Esophagus (tissue), 2 donors: ENCODE measurements around the gene ALG12. TPM values are rescaled to one million over a fixed set of nuclear protein-coding genes. Genes with fewer than 3 reads are reported as not detected.
A peak's percentile ranks its signal among the peaks of the same experiment; 100 is the strongest.
"Not testable (repeated sequence)": the region's sequence is repeated elsewhere in the genome, so short reads cannot be mapped to it uniquely, and the experiment has no call there.

Source experiments
- H3K27ac ChIP-seq, 2 donors: one replicate each; pipeline ENCODE4 v1.5.1; 2013; ENCODE audit warnings: low read depth in 2 of 2, mild to moderate bottlenecking in 2 of 2, inconsistent platforms in 1 of 2, low read length in 1 of 2, moderate library complexity in 1 of 2
- H3K27me3 ChIP-seq, 2 donors: one replicate each; pipeline ENCODE4 v1.6.1; 2013; ENCODE audit warnings: low read length in 2 of 2, control low read depth in 1 of 2, mild to moderate bottlenecking in 1 of 2; ENCODE audit not compliant: insufficient read depth in 2 of 2, control insufficient read depth in 1 of 2
- H3K36me3 ChIP-seq, 2 donors: one replicate each; pipeline ENCODE4 v1.6.1; 2013; ENCODE audit warnings: low read length in 1 of 2; ENCODE audit not compliant: control insufficient read depth in 2 of 2, insufficient read depth in 2 of 2
- H3K4me1 ChIP-seq, 2 donors: one replicate each; pipeline ENCODE4 v1.6.1; 2013; ENCODE audit warnings: low read length in 1 of 2; ENCODE audit not compliant: control insufficient read depth in 2 of 2, insufficient read depth in 2 of 2
- H3K4me3 ChIP-seq, 2 donors: one replicate each; pipeline ENCODE4 v1.5.1; 2013; ENCODE audit warnings: low read length in 2 of 2, mild to moderate bottlenecking in 2 of 2, low read depth in 1 of 2, moderate library complexity in 1 of 2
- H3K9me3 ChIP-seq, 2 donors: one replicate each; pipeline ENCODE4 v1.6.1; 2013; ENCODE audit warnings: mild to moderate bottlenecking in 2 of 2, low read depth in 1 of 2, low read length in 1 of 2, moderate library complexity in 1 of 2; ENCODE audit not compliant: control insufficient read depth in 2 of 2, insufficient read depth in 1 of 2
- WGBS, 2 donors: extraction: QIAGEN DNeasy Blood & Tissue Kit; methylation state at CpG; one replicate each; pipeline ENCODE4 v1.1.7; 2013; 5-methylcytosine and 5-hydroxymethylcytosine counted together
- polyA plus RNA-seq, 2 donors: library from polyadenylated mRNA; stranded (reverse); fragments of 200-250 nt; gene quantifications; one replicate each; pipeline ENCODE4 v1.2.3, GENCODE V29; 2013
- donor health status: healthy with polysubstance abuse.
- donor health status: Bipolar disorder and iron deficiency.

The ALG12 gene
- polyA plus RNA-seq, 2 donors, result 8.6 TPM

DNA sequence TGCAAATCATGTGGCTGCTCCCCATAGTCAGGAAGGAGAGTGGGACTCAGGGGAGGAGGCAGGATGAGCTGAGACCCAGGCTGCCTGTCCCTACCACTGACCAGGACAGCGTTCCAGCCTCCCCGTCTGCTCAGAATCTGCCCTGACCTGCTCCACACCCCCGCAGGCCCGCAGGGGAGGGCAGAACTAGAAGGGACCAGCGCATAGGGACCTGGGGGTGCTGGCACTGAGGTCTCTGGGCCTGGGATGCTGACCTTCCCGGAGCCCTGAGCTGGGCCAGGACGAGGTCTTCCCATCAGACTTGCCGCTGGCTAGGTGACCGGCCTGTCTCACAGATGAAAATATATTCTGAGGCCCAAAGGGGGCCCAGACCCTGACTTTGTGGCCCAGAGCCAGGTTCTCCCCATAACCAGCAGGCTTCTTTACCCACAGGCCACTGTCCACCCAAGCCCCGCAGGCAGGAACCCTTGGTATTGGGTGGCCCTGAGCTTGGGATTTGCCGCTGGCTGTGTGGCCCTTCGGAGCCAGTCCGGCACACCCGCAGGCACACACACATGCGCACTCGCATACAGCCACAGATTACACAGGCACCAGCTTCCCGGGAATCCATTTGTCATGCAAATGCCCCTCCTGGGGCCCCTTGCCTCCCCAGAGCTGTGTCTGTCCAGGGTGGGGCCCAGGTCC lies 28.5 kb upstream of the ALG12 start:
- Histone ChIP-seq H3K4me1 (peaks cover 4 to 34% of the 10 kb centered on the region in 2 donors), H3K36me3 (no peaks in the 10 kb centered on the region), H3K27ac (peak overlapping the region in 1 of 2 donors; percentile 7), H3K4me3 (no peak overlapping the region), H3K9me3 (no peaks in the 10 kb centered on the region), H3K27me3 (no peaks in the 10 kb centered on the region)
- WGBS, 2 donors, result 73 to 75% methylated on average over 17 of the region's 17 CpGs

- H3K4me3 ChIP-seq, H3K9me3 ChIP-seq, H3K27me3 ChIP-seq, H3K36me3 ChIP-seq, H3K27ac ChIP-seq: not testable (repeated sequence)
- 80 to 89% methylated on average over 17 of the region's 17 CpGs for WGBS, 2 donors
- H3K4me1 ChIP-seq, result peaks cover 4 to 24% of the 10 kb centered on the region in 2 donors
Measured at GRCh38 chr22:49945042-49945794, 27.0 kb upstream of the ALG12 start.

GRCh38 chr22:49944399-49944891 lies 26.2 kb upstream of the ALG12 start:
- H3K9me3 ChIP-seq, result no peaks in the 10 kb centered on the region
- H3K27me3 ChIP-seq, result no peaks in the 10 kb centered on the region
- no peak overlapping the region for H3K4me3 ChIP-seq
- H3K27ac ChIP-seq, result no peak overlapping the region
- peaks cover 4 to 19% of the 10 kb centered on the region in 2 donors for H3K4me1 ChIP-seq
- 94% methylated on average over 10 to 13 of the region's 13 CpGs for WGBS, 2 donors
- no peaks in the 10 kb centered on the region for H3K36me3 ChIP-seq

DNA sequence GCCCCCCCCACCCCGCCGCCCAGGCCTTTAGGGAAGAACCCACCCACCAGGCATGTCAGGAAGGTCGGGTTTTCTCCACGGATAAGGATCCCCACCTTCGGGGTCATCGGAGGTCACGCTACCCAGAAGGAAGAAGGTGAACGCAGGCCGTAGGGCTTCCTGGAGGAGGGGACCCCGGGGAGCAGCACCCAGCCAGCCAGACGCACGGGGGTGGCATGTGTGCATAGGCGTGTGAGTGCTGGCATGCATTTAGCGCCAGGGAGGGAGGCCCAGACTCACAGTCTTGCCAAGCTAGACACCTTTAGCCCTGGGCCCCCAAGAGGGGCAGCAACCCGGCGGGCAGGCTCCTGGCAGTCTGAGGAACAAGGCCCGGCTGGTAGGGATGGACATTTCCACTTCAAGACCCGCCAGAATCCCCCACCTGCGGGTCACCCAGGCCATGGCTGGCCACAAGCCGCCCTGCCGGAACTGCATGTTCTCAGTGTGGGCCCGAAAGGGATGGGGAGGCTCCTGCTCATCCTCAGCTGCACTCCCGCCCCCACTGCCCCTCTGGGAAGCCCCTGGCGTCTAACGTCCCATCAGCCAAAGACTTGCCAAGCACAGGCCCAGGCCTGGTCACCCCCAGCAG lies 25.6 kb upstream of the ALG12 start:
- WGBS, 2 donors, result 84 to 85% methylated on average over 25 of the region's 25 CpGs
- no peaks in the 10 kb centered on the region for H3K27me3 ChIP-seq
- no peak overlapping the region for H3K4me3 ChIP-seq
- H3K9me3 ChIP-seq, result no peaks in the 10 kb centered on the region
- peaks cover 4 to 14% of the 10 kb centered on the region in 2 donors for H3K4me1 ChIP-seq
- no peaks in the 10 kb centered on the region for H3K36me3 ChIP-seq
- H3K27ac ChIP-seq, result no peak overlapping the region

GRCh38 chr22:49943405-49943765 lies 25.1 kb upstream of the ALG12 start:
- Histone ChIP-seq H3K27me3 (no peaks in the 10 kb centered on the region), H3K27ac (no peak overlapping the region), H3K36me3 (no peaks in the 10 kb centered on the region), H3K9me3 (no peaks in the 10 kb centered on the region), H3K4me3 (no peak overlapping the region), H3K4me1 (peaks cover 4 to 14% of the 10 kb centered on the region in 2 donors)
- 86 to 87% methylated on average over 11 of the region's 11 CpGs for WGBS, 2 donors

DNA sequence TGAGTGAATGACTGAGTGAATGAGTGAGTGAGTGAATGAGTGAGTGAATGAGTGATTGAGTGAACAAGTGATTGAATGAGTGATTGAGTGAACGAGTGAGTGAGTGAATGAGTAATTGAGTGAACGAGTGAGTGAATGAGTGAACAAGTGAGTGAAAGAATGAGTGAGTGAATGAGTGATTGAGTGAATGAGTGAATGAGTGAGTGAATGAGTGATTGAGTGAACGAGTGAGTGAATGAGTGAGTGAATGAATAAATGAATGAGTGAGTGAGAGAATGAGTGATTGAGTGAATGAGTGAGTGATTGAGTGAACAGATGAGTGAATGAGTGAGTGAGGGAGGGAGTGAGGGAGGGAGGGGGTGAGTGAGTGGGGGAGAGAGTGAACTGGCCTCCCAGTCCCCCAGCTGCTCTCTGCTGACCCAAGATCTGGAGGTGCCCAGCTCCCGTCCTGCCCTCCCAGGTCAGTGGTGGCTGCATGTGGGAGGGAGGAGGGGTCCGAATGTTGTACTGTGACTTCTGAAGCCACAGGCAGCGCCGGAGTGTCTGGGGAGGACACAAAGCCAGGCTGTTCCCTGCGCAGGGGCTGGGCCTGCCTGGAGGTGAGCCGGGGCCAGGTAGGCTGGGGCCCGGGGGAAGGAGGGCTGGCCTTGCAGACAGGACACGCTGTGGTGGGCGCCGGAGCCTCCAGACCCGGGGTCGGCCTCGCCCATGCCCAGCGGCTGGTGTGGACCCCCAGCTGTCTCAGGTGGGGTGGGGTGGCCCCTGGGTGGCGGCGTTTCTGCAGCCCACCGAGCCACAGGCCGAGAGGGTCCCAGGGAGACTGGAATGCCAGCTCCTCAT lies 24.5 kb upstream of the ALG12 start:
- Histone ChIP-seq H3K27me3 (no peaks in the 10 kb centered on the region), H3K4me1 (peaks cover 4 to 11% of the 10 kb centered on the region in 2 donors), H3K9me3 (no peaks in the 10 kb centered on the region), H3K36me3 (no peaks in the 10 kb centered on the region), H3K27ac (no peak overlapping the region), H3K4me3 (no peak overlapping the region)
- WGBS, 2 donors, result 87 to 91% methylated on average over 17 to 21 of the region's 21 CpGs

DNA sequence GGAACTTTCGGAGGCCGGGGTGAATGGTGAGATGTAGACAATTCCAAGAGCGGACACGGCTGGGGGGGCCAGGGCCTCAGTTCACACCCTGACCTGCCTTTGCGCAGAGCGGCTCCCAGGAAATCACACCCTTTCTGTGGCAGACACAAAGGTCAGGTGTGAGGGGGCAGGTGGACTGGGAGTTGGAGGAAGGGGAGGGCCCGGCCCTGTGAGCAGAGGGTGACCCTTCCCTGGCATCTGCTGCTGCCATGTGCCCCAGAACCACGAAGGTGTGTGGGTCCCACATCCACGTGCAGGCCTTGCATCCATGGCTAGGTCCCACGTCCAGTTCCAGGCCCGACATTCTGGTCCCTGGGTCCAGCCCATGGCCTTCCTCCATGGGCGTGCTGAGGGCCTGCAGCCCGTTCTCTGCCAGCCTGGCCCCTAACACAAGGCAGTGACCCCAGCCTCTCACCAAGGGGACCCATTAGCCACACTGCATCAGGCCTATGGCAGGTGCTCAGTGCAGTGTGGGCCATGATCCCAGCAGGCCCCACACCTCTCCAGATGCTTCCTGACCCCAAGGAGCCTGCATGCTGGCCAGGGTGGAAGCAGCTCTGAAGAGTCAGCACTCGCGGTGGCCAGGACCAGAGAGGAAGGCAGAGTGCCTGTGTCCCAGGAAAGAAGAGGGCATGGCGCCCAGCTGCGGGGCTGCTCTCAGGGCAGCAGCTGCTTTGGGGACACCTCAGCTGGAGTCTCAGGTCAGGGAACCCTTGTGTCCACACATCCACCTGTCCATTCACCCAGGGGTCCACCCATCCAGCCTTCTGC lies 23.5 kb upstream of the ALG12 start:
- Histone ChIP-seq H3K27ac (no peak overlapping the region), H3K4me3 (no peak overlapping the region), H3K9me3 (no peaks in the 10 kb centered on the region), H3K27me3 (no peaks in the 10 kb centered on the region), H3K4me1 (peaks cover 1 to 2% of the 10 kb centered on the region in 2 donors), H3K36me3 (no peaks in the 10 kb centered on the region)
- 89 to 94% methylated on average over 17 of the region's 17 CpGs for WGBS, 2 donors

GRCh38 chr22:49938565-49939136 lies 20.4 kb upstream of the ALG12 start:
- WGBS, 2 donors, result 82 to 90% methylated on average over 19 of the region's 19 CpGs
- no peak overlapping the region for H3K27ac ChIP-seq
- peaks cover 5 to 10% of the 10 kb centered on the region in 2 donors for H3K4me1 ChIP-seq
- H3K4me3 ChIP-seq, result no peak overlapping the region
- no peaks in the 10 kb centered on the region for H3K27me3 ChIP-seq
- H3K9me3 ChIP-seq, result no peaks in the 10 kb centered on the region
- no peaks in the 10 kb centered on the region for H3K36me3 ChIP-seq
